LNCAP (cell line): Measurements from ENCODE around the gene FKBP5.

Source experiments
- TF ChIP-seq, protein P1 (sequence below): fragments of 450-650 bp; IDR thresholded peaks from 2 replicates; pipeline ENCODE4 v1.5.1; 2017; ENCODE audit warnings: mild to moderate bottlenecking

The FKBP5 gene

GRCh38 chr6:35554811-35555210 lies 133.9 kb downstream of the FKBP5 start:
- TF ChIP-seq, protein P1, sequence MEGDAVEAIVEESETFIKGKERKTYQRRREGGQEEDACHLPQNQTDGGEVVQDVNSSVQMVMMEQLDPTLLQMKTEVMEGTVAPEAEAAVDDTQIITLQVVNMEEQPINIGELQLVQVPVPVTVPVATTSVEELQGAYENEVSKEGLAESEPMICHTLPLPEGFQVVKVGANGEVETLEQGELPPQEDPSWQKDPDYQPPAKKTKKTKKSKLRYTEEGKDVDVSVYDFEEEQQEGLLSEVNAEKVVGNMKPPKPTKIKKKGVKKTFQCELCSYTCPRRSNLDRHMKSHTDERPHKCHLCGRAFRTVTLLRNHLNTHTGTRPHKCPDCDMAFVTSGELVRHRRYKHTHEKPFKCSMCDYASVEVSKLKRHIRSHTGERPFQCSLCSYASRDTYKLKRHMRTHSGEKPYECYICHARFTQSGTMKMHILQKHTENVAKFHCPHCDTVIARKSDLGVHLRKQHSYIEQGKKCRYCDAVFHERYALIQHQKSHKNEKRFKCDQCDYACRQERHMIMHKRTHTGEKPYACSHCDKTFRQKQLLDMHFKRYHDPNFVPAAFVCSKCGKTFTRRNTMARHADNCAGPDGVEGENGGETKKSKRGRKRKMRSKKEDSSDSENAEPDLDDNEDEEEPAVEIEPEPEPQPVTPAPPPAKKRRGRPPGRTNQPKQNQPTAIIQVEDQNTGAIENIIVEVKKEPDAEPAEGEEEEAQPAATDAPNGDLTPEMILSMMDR = no peak

GRCh38 chr6:35553315-35553714 lies 135.4 kb downstream of the FKBP5 start:
- TF ChIP-seq, protein P1 = no peak

GRCh38 chr6:35552285-35552917 lies 136.3 kb downstream of the FKBP5 start:
- TF ChIP-seq, protein P1 = peak; percentile 87

DNA sequence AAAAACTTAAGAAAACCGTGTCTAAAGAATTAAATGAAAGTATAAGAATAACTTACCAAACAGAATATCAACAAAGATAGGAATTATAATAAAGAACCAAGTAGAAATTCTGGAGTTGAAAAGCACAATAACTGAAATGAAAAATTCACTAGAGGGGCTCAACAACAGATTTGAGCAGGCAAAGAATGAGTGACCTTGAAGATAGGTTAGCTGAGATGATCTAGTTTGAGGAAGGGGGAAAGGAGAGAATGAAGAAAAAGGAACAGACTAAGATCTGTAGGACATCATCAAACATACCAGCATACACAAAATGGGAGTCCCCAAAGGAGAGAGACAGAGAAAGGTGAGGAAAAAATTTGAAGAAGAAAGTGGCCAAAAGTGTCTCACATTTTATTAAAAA lies 138.3 kb downstream of the FKBP5 start:
- TF ChIP-seq, protein P1 = no peak

GRCh38 chr6:35547676-35548075 lies 141.0 kb downstream of the FKBP5 start:
- TF ChIP-seq, protein P1 = no peak

DNA sequence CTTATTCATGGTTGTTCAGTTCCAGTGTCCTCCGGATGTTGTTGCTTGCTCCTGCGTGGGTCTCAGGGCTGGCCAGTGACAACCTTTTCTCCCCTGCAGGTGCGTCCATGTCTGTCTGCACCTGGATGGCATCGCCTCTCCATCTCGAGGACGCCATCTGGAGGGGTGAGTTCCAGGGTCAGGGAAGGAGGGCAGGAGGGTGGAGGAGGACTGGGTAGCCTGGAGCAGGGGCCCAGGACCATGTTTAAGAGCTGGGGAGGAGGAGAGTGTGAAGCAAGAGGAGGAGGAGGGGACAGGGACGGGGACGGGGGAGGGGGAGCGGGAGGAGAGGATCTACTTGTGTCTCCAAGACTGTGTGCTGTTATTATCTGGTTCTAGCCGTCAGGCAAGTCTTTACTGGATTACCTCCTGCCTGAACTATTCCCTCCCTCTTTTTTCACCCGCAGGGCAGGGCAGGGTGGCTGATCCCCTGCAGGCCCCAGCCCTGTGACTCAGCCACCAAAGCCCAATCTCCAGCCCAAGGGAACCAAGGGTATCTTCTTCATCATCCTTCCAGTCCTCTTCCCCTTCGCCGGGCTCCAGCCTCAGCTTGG lies 143.8 kb downstream of the FKBP5 start:
- TF ChIP-seq, protein P1 = no peak

DNA sequence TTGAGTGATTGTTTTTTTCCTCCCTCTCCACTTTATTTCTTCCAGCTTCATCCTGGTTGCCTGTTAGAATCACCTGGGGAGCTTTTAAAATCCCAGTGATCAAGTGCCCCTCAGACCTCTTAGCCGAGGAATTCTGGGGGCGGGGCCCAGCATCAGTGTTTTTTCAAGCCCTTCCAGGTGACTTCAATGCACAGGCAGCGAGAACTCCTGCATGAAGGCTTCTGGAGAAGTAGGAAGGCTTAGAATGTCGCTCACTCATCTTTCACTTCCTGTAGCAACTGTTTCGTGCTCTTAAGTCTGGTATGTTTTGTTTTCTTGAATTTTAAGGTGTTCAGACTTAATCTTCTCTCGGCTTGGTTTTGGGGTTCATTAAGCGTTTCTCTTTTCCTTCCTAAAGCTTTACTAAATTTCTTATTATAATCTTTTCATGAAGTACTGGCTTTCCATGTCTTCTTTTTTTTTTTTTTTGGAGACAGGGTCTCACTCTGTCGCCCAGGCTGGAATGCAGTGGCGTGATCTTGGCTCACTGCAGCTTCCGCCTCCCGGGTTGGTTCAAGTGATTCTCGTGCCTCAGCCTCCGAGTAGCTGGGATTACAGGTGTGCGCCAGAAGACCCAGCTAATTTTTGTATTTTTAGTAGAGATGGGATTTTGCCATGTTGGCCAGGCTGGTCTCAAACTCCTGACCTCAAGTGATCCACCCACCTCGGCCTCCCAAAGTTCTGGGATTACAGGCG lies 145.1 kb downstream of the FKBP5 start:
- TF ChIP-seq, protein P1 = no peak
